GM18909 (cell line): Measurements from ENCODE around the gene ATP10A.

Experiments
- ATAC-seq: cut with Tn5 transposase; IDR thresholded peaks from one replicate; pipeline ENCODE4 v1.9.1; 2021; ENCODE audit warnings: mild to moderate bottlenecking; ENCODE audit not compliant: unreplicated experiment, poor library complexity

ATP10A gene

GRCh38 chr15:25727867-25728600 lies 135.1 kb downstream of the ATP10A start:
- no peak for ATAC-seq

DNA sequence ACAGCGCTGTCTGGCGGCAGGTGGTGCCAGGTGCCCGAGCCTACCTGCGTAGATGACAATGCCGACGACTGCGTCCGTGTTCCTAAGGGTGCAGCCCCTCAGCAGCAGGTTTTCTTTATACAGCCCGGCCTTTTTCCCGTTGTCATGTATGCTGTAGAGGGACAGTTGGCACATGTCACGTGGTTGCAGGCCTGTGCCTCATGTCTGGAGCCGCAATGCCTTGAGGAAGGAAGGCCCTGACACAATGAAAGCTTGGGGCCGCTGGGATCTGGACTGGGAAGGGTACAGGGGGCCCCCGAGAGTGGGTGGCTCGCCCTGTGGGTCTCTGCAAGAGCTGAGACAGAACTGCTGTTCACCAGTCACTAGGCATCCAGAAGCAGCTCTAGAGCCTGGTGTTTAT lies 136.0 kb downstream of the ATP10A start:
- ATAC-seq = no peak

- ATAC-seq = no peak
Measured at GRCh38 chr15:25725758-25726157, 137.4 kb downstream of the ATP10A start.

- ATAC-seq = no peak
Measured at GRCh38 chr15:25724899-25725298, 138.2 kb downstream of the ATP10A start.

DNA sequence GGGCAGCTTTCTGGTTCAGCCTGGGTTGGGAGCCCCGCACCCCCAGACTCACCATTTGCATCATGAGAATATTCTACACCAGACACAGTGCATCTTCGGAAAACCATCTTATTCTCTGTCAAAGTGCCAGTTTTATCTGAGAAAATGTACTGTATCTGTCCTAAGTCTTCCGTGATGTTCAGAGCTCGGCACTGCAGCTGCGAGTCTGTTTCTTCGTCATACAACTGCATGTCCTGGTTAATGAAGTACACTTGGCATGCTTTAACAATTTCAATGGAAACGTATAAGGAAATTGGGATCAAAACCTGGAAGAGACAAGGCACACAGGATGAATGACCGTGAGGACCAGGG lies 141.5 kb downstream of the ATP10A start:
- no peak for ATAC-seq

DNA sequence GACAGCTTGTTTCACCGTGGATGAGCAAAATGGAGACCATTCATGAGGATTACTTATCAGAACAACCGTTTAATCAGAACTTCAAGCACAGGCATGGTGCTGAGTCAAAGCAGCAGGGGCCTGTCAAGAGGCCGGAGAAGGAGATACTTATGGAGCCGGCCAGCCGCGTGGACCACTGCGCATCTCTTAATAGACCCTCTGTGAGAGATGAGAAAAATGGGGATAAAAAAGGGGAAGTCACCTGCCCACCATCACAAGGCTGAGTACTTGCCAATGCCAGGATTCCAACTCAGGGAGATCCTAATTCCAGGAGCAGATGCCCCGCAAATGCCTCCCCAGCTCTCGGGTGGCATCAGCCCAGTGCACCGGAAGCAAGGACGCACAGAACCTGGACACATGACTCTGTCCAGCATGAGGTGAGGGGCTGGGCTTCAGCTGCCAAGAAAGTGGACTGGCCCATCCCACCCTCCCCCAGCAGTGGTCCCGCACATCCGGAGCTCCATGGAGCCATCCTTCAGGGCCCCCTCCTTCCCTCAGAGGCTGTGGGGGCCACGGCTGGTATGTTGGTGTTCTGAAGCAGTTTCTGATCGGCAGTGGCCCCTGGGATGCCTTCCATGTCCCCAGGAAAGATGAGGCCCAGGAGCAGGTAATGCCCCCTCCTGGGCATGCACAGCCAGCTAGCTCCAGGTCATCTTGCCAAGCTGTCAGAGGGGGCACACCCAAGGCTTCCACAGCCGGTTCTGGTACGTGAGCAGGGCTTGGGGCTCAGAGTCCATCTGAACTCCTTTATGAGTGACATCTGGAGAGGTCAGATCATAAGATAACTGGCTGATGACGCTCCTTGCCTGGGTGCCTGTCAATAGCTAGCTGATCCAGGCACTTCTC lies 143.8 kb downstream of the ATP10A start:
- no peak for ATAC-seq

DNA sequence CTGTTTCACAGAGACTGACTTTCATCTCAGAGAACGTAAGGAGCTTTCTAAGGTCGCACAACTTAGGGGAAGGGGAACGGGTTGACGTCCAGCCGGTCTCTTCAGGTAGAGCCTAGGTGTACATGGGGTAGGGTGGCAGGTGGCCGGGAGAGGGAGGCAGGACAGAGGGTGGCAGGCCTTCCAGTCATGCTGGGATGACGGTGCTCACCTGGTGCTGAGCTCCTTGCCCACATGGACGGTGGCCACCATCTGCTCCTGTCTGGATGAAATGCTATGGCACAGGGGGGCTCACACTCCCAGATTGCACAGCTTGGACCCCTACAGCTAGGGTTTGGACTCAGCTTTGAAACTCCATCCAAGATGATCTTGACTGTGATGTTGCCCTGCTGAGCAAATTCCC lies 144.5 kb downstream of the ATP10A start:
- ATAC-seq = no peak

- ATAC-seq = no peak
Measured at GRCh38 chr15:25718169-25718536, 145.0 kb downstream of the ATP10A start.

DNA sequence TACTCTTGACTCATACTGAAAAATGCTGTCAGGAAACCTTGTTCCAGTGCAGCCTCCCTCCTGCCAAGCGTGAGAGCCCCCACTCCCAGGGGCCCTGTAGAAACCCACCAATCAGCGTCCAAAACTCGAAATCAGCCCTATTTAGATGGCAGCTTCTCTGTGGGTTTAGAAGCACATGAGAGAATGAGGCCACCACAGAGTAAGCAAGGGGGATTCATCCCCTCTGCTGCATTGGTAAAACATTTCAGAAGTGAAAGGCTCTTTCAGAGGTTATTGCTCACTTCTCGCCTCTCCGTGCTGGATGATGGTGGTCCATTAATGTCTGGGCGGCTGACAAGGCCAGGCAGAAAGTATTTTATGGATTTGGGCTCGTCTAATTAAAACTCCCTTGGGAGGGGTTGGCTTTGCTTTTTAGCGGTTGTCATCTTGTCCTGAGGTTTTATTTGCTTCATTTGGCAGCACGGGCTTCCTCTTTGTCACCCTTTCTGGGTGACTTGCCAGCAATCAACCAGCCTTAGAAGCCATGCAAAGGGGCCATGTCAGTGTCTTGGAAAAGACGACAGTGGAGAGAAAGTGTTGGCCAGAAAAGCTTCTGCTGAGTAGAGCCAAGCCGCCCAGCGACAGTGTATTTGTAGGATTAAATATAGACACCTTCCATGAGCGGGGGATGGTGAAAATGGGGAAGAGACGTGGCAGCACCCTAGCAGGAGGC lies 145.5 kb downstream of the ATP10A start:
- no peak for ATAC-seq

DNA sequence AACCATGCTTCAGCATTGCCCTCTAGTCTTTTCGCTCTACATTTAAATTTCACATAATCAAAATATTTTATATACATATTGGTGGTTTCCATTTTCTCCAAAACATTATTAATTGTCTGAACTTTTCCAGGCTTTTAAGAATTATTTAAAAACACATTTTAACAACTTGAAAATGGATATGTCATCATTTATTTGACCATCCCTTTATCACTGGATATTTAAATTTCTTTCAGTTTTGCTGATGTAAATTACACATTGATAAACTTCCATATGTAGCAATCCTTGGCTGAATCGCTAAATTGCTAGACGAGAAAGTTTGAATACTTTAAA lies 146.0 kb downstream of the ATP10A start:
- no peak for ATAC-seq

DNA sequence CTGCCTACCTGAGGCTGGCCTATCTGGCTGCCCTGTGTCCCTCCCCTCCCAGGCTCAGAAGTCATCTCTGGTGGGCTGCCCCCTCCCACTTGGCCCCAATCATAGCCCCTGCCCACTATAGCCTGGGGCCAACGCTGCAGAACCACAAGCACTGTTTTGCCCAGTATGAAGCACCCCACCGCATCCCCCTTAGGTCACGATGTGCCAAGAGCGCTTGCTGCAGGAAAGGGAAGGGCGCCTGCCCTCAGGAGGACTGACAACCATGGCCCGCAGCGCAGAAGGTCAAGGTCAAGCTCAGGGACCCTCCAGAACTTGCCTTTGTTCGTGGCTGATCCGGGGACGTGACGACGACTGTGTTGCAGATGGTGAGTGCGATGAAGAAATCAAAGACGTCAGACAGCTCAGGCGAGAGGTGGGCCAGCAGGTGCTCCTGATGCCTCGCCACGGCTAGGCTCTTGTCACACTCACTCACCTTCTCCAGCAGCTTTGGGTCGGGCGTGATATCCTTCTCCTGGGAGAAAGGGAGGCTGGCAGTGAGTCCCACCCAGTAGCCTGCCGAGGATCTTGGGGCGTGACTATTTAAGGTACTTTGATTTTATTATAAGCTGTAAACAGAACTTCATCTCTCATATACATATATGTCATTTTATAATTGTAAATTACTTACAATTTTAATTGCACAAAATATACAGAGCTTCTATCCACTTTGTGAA lies 146.6 kb downstream of the ATP10A start:
- no peak for ATAC-seq

GRCh38 chr15:25715536-25716413 lies 147.4 kb downstream of the ATP10A start:
- no peak for ATAC-seq

GRCh38 chr15:25714538-25714840 lies 148.6 kb downstream of the ATP10A start:
- no peak for ATAC-seq

- no peak for ATAC-seq
Measured at GRCh38 chr15:25713736-25714537, 149.2 kb downstream of the ATP10A start.

- no peak for ATAC-seq
Measured at GRCh38 chr15:25712961-25713355, 150.2 kb downstream of the ATP10A start.

- ATAC-seq = no peak
Measured at GRCh38 chr15:25712192-25712960, 150.8 kb downstream of the ATP10A start.

- no peak for ATAC-seq
Measured at GRCh38 chr15:25711691-25712090, 151.4 kb downstream of the ATP10A start.

- ATAC-seq = no peak
Measured at GRCh38 chr15:25711164-25711563, 152.0 kb downstream of the ATP10A start.
